GF-D8 (cell line): Measurements from ENCODE around the gene REC8.

Experiments
- DNase-seq: peaks from one replicate; lab custom pipeline; 2025; lab: John Stamatoyannopoulos, UW

The REC8 gene

GRCh38 chr14:24159777-24160498 lies 11.9 kb upstream of the REC8 start:
- DNase-seq: no peak

GRCh38 chr14:24160499-24160849 lies 11.4 kb upstream of the REC8 start:
- no peak for DNase-seq

- DNase-seq: peak; percentile 70
Observed at GRCh38 chr14:24160850-24161804, 10.8 kb upstream of the REC8 start, which contains the start of gene IRF9. Gene IRF9 (plus strand): TSS chr14:24161265. CDS start chr14:24162145, 880 bp downstream.

- DNase-seq: no peak
Observed at GRCh38 chr14:24162093-24162492, 9.8 kb upstream of the REC8 start.

- DNase-seq: no peak
Observed at GRCh38 chr14:24164518-24164991, 7.3 kb upstream of the REC8 start.

- no peak for DNase-seq
Observed at GRCh38 chr14:24165785-24166184, 6.1 kb upstream of the REC8 start.

- no peak for DNase-seq
Observed at GRCh38 chr14:24167469-24168114, 4.3 kb upstream of the REC8 start.

- DNase-seq: no peak
Observed at GRCh38 chr14:24172261-24172860, 481 bp downstream of the REC8 start.

- DNase-seq: no peak
Observed at GRCh38 chr14:24172871-24173281, 996 bp downstream of the REC8 start.

GRCh38 chr14:24176599-24176998 lies 4.7 kb downstream of the REC8 start:
- DNase-seq: no peak

- no peak for DNase-seq
Observed at GRCh38 chr14:24177041-24177825, 5.4 kb downstream of the REC8 start.

- DNase-seq: no peak
Observed at GRCh38 chr14:24177891-24178290, 6.0 kb downstream of the REC8 start.

GRCh38 chr14:24178399-24179178 lies 6.7 kb downstream of the REC8 start:
- DNase-seq: no peak

- DNase-seq: no peak
Observed at GRCh38 chr14:24179294-24179960, 7.5 kb downstream of the REC8 start.

- no peak for DNase-seq
Observed at GRCh38 chr14:24179961-24180796, 8.3 kb downstream of the REC8 start.

- no peak for DNase-seq
Observed at GRCh38 chr14:24181371-24182077, 9.6 kb downstream of the REC8 start.

GRCh38 chr14:24182110-24182882 lies 10.4 kb downstream of the REC8 start:
- no peak for DNase-seq
